GM10847 (cell line): ENCODE data around the gene VWA7.

Source experiments
- POLR2A ChIP-seq: IDR thresholded peaks from 2 replicates; pipeline ENCODE4 v1.6.1; 2011; ENCODE audit not compliant: insufficient read length; ENCODE audit errors: extremely low read depth

VWA7 gene

DNA sequence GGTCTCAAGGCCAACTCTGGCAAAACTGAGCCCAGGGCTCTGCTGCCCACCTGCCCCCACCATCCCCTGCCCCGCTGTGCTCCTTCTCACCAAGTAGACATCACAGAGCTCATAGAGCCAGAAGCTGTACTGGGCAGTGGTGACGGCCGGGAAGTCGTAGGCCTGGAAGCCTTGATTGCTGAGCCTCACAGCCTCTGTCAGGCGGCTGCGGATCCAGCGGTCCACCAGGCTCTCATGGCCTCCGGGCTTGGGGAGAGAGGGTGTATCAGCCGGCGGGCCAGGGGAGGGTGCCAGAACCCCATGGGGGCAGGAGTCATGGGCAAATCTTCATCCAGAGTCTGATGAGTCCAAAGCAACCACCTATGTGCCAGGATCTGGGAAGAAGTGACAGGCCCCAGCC is 2.8 kb upstream of the VWA7 start:
- no peak for TF ChIP-seq POLR2A

DNA sequence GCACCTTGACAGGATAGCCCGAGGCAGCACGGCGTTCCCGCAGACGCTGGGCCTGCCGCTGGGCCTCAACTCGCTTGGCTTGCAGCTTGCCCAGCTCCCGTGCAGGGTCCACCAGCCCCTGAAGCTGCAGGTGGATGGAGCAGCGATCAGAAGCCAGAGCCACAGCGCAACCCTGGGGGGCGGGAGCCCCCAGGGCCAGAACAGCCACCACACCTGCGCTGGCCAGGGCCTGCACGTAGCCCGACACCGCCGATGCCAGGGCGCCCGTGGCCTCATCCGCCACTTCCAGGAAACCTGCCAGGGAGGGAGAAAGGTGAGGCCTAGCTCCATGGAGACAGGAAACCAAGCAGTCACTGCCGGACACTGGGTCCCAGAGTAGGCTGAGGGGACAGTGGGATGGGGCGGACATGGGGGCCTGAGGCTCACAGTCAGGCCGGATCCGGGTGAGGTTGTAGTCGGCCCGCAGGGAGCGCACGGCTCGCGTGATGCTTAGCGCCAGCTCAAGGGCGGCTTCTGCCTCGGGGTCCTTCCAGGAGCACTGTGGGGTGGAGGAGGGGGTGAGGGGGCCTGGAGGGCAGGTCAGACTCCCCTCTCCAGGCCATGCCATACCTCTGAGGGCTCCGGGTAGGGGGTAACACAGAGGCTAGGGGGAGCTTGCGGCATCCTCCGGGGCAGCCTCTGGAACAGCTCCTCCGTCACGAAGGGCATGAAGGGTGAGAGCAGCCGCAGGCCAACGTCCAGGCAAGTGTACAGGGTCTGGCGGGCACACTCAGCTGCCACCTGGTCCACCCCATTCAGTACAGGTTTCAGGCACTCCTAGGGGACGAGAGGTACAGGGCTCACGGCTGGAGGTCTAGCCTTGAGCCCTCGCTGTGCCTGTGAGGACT is 2.1 kb upstream of the VWA7 start:
- no peak for TF ChIP-seq POLR2A

DNA sequence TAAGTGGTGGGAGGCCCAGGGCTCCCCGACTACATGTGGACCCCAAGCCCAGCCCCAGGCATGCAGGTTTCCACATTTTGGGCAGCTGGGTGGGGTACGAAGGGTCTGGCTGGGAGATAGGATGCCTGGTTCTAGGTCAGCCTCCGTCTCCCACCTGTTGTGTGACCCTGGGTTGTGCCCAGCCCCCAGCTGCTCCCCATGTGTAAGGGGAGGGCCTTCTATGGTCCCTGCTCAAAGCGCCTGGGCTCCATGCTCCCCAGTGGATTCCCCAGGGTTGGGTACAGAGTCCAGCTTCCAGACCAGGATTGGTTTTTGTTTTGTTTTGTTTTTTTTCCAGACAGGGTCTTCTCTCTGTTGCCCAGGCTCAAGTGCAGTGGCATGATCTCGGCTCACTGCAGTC is 1.1 kb upstream of the VWA7 start:
- TF ChIP-seq POLR2A = no peak

DNA sequence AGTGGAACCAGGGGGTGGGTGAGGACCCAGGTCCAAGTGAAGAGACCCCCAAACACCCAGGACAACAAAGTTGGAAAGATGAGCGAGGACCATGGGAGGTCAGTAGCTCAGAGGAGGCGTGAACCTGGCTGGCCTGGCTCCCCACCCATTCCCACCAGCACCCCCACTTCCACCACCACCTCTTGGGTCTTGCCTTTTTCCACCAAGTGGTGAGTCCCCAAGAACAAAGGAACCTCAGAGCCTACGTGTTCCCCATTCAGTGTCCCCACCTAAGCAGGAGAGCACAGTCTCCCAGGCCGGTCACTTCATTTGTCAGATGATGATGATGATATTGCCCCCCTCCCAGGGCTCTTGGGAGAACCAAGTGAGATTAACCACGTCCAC is 531 bp upstream of the VWA7 start:
- no peak for TF ChIP-seq POLR2A

DNA sequence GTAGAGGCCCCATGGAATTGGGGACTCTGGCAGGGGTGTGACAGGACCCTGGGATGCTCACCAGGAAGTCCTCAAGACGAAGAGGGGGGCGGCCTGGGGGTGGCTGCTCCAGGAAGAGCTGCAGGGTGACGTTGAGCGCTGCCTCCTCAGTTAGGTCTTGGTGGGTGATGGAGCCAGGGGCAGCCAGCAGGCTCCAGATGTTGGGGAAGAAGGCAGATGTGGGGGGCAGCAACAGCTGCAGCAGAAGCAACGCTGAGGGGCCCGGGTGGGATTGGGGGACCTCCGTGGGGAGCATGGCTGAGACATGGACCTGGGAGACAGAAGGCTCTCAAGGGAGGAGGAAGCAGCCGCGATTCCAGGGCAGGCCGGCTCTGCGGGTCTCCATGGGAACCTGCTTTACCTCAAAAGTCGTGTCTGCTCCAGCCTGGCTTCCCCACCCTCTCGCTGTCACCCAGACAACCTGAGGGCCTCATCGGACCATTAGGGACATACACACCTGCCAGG is 591 bp downstream of the VWA7 start:
- no peak for TF ChIP-seq POLR2A

DNA sequence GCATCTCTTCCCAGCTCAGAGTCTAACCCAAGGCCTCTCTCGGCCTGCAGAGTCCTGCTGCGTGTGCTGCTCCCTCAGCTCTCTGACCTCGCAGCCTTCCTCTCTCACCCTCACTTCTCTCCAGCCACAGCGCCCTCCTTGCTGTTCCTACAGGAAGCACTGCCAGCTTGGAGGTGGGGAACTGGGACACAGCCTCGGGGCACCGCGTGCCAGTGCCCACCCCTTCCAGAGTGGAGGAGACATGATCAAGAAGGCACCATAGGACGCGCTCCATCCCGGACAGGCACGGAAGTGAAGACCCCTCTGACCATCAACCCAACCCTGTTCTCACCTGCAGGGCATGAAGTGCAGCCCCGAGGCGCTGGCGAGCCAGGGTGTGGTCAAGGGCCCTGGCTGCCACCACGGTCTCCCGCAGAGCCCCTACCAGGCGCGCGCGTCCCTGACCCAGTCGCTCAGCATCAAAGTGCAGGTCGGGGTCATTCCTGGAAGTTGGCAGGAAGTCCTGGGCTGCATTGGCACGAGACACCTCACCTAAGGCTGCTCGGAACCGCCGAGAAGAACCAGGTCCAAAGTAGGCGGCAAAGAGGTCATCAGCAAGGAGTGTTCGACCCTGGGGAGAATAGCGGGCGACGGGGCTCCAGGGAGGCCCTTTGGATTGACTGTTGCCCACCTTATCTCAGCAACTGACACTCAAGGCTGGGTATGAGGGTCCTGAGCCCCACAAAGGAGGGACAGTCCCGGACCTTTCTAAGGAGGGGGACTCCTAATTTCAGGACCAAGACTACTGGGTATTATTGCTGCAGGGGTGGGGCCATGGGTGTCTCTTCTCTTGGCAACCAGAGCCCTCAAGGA is 1.3 kb downstream of the VWA7 start:
- no peak for TF ChIP-seq POLR2A

DNA sequence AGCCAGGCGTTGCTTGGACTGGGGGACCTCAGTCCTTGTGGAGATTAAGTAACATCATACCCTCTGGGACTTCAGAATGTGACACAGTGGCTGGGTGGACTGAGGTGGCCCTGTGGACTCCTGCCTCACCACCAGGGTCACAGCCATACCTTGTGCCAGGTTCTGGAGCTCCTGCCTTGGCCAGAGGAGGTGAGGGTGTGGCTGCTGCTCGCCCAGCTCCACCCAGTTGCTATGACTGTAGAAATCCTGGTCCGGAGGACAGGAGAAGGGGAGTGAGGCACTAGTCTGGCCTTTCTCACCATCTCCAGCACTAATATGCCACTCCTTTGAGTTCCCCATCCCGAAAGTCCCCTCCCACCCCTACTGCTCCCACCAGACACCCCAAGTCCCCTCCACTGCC is 1.9 kb downstream of the VWA7 start:
- no peak for TF ChIP-seq POLR2A

DNA sequence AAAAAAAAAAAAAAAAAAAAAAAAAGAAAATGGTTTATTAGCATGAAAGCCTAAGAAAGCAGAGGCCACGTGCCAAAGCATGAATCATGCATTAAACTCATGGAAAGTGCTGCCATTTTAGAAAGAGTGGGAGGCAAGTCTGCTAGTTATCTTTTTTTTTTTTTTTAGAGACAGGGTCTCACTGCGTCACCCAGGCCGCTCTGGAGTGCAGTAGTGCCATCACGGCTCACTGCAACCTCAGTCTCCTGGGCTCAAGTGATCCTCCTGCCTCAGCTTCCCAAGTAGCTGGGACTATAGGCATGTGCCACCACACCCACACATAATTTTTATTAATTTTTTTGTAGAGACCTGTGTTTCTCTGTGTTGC is 5.2 kb downstream of the VWA7 start:
- no peak for TF ChIP-seq POLR2A

DNA sequence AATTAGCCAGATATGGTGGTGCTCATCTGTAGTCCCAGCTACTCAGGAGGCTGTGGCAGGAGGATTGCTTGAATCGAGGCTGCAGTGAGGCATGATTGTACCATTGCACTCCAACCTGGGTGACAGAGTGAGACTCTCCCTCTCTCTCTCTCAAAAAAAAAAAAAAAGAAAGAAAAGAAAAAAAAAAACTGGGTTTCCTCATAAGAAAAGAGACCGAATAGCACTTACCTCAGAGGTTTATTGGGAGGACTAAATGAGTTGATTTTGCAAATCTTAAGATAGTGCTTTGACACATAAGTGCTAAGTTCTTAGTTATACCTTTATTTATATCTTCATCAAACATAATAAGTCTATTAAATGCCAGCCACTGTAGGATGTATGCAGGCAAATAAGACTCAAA is 6.3 kb downstream of the VWA7 start:
- TF ChIP-seq POLR2A = no peak

DNA sequence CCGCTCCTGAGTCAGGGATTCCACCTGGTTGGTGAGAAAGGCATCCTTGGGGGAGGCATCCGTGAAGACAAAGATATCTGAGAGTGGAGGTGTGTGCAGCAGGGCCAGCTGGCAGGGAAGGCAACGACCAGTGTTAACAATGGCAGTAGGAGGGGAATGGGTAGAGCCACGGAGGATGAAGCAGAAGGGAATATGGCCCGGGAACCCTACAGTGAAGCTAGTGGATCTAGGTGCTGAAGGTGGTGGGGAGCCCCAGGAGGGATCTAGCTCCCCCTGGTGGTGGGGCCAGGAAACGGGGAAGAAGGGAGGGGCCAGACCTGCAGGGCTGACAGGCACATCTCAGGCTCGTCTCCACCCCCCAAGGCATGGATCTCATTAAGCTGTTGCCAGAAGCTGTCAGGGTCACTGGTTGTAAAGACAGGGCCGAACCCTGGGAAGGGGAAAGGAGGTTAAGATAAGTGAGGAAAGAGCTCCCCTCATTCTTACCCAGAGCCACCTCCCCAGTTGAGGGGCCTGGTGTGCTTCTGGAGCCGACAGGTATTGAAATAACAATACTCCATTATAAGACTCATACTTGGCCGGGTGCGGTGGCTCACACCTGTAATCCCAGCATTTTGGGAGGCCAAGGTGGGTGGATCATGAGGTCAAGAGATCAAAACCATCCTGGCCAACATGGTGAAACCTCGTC is 7.3 kb downstream of the VWA7 start:
- no peak for TF ChIP-seq POLR2A

DNA sequence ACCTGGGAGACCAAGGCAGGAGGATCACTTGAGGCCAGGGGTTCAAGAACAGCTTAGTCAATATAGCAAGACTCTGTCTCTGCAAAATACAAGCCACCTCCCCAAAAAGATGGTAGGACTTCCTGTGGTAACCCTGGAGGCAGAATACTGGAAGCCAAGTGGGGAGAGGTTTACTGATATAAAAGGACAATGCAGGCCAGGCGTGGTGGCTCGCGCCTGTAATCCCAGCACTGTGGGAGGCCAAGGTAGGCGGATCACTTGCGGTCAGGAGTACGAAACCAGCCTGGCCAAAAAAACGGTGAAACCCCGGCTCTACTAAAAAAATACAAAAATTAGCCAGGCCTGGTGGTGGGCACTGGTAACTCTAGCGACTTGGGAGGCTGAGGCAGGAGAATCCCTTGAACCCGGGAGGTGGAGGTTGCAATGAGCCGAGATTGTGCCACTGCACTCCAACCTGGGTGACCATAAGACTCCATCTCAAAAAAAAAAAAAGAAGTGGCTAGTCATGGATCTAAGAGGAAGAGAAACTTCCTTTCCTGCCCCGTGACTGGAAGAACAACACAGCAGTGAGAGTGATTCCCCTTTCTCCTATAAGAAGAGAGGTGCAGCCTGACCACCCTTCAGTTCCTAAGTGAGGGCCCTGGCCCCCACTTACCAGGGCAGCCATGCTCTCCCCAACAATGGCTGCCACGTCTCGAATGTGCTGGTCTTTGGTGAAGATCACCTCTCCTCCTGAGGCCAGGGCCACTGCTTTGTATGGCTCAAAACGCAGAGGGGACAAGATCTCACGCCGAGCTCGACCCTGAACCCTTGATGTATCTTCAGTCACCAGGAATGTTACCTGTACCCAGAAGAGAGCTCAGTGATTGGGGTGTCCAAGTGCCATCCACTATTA is 8.5 kb downstream of the VWA7 start:
- no peak for TF ChIP-seq POLR2A

DNA sequence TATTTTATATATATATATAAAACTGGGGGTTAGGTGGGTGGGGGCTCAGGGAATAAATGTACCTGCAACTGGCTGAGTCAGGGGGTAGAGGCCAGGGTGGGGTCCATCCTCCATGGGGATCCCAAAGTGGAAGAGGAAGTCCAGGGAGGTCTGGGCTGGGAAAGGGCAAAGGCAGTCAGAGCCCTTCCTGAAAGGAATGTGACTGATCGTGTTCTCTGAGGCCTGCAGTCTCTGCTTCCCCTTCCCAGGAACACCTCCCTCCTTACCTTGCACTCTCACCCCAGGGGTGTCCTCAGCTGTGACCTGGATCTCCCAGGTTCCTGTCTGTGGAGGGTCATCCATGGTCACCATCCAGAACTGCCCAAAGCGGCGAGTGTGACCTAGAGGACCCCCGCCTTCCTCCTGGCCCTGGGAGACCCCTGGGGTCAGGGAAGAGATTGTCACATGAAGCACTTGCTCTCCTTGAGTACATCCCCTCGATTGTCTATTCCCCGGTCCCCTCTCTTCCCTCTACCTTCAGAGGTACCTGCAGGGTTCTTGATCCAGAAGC is 10.0 kb downstream of the VWA7 start:
- TF ChIP-seq POLR2A = no peak

DNA sequence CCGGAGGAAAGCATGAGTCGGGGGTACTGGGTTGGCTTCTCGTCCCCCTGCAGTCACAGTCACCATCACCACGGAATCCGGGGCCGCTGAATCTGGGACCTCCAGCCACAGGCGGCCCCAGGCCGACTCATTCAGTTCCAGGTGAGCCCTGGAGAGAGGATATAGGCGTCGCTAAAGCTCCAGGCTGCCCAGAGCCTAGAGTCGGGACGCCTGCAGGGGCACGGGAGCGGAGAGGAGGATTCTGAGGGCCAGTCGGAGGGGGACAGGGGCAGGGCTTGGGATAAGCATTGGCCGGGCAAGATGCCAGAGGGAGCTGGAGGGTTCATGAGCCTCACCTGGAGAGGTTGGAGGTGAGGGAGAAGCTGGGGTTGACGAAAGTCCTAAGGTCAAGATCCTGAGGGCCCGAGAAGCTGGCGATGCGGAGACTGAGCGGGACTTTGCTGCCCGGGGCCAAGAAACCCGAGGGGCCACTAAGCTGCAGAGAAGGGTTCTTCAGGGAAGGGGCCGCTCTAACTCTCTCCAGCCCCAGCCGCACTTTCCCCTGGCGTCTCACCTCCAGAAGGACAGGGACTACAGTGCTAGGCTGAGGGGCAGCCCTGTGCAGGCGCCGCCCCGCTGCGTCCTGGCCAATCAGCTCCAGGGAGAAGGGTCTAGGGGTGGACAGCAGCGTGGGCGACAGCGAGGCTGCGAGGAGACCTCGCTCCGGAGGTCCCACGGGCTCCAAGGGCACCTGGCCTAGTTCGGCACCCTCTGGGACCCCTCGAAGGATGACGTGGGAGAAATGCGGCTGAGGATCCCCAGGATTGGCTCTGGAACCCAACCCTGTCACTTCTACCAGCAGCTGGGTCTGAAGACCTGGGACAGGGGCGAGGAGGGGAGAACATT is 11.0 kb downstream of the VWA7 start:
- TF ChIP-seq POLR2A = no peak

DNA sequence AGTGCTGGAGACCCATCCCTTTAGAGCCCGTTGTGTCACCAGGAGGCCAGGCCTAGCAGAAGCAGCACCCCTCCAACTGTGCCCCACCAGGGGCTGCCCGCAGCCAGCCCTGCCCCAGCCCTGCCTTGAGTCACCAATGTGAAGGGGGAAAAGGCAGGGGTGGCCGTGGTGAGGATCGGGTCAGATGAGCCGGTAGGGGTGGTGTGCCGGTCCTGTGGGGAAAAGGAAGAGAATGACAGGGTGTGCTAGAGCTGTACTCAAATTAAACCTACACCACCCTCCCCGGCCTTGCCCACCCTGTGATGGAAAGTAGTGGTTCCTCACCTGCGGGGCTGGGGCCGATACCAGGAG is 11.6 kb downstream of the VWA7 start:
- TF ChIP-seq POLR2A = no peak

DNA sequence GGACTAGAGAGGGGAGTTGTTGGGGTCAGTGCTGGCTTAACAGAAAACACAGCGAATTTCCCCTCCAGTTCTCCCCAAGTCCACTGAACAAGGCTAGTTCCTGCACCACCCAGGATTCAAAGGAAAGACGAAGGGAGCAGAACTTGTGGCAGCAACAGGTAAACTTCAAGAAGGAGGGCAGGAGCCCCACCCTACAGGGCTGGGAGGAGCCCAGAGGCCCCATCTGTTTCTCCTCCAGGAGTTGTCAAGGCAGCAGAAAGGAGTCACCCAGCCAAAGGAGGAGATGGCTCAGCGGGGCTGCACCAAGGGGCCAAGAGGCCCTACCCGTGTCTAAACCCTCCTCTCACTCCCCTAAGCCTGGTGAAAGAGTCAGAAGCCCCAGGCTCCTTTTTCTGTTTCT is 12.9 kb downstream of the VWA7 start:
- no peak for TF ChIP-seq POLR2A
